ENCODE data around the gene INO80C.
A peak's percentile ranks its signal among the peaks of the same experiment; 100 is the strongest.

Gene INO80C

GRCh38 chr18:35463050-35463449, 34.7 kb downstream of the INO80C start:
- DNase-seq (ENCODE audit: low spot score), result no peak
- H3K27ac ChIP-seq, result peak overlapping the region in 1 of 2 donors; percentile 38
- no peak for TF ChIP-seq CTCF (IDR thresholded peaks at IDR 0.05)
- H3K4me3 ChIP-seq, result no peak overlapping the region

GRCh38 chr18:35460736-35461161, 37.0 kb downstream of the INO80C start:
- no peak for DNase-seq (ENCODE audit: low spot score)
- Histone ChIP-seq H3K27ac (peak overlapping the region in 1 of 2 donors; percentile 54), H3K4me3 (no peak overlapping the region)
- TF ChIP-seq CTCF (IDR thresholded peaks at IDR 0.05), result no peak

GRCh38 chr18:35459997-35460396, 37.8 kb downstream of the INO80C start:
- no peak for TF ChIP-seq CTCF (IDR thresholded peaks at IDR 0.05)
- no peak for DNase-seq (ENCODE audit: low spot score)
- H3K4me3 ChIP-seq, result no peak overlapping the region
- H3K27ac ChIP-seq, result peak overlapping the region in 1 of 2 donors; percentile 24

- peak; percentile 81 for DNase-seq (ENCODE audit: low spot score)
- peak overlapping the region in 1 of 2 donors; percentile 75 for H3K27ac ChIP-seq
Measured at GRCh38 chr18:35458677-35459441, 38.9 kb downstream of the INO80C start.

GRCh38 chr18:35458271-35458670, 39.5 kb downstream of the INO80C start:
- Histone ChIP-seq H3K4me3 (no peak overlapping the region), H3K27ac (peak overlapping the region in 1 of 2 donors; percentile 75)
- no peak for TF ChIP-seq CTCF (IDR thresholded peaks at IDR 0.05)
- DNase-seq (ENCODE audit: low spot score), result no peak

More at GRCh38 chr18:35458677-35459441, 38.9 kb downstream of the INO80C start:
- H3K4me3 ChIP-seq, result no peak overlapping the region
- TF ChIP-seq CTCF (IDR thresholded peaks at IDR 0.05), result no peak

- H3K4me3 ChIP-seq, result no peak overlapping the region
- H3K27ac ChIP-seq, result no peak overlapping the region
- TF ChIP-seq CTCF (IDR thresholded peaks at IDR 0.05), result no peak
- DNase-seq (ENCODE audit: low spot score), result no peak
Measured at GRCh38 chr18:35457140-35457704, 40.5 kb downstream of the INO80C start.
